WTC11 (cell line): Measurements from ENCODE around the gene LOC128125822.

Experiments
- ATAC-seq: fragments of 200-7000 bp; cut with Tn5 transposase; 2 replicates; pipeline ENCODE4 v1.10.0; 2021; ENCODE audit warnings: mild to moderate bottlenecking, moderate library complexity
- CTCF ChIA-PET: fragments of 300-600 bp; sonication (Branson Sonifier 250); formaldehyde crosslinking; loops from one replicate; lab custom pipeline; 2021; ENCODE audit warnings: antibody characterized with exemption; lab: Charles Lee
- POLR2A ChIA-PET: fragments of 350-600 bp; sonication (Branson Sonifier 250); formaldehyde crosslinking; loops from one replicate; lab custom pipeline; 2021; ENCODE audit warnings: antibody characterized with exemption; lab: Charles Lee
- DNase-seq: peaks from one replicate; pipeline ENCODE4 v3.0.0; 2021; ENCODE audit warnings: low spot score
- H3K27ac Mint-ChIP-seq: 2 replicates; pipeline ENCODE4 v1.8.0; 2021; ENCODE audit warnings: mixed read lengths
- H3K27me3 Mint-ChIP-seq: 2 replicates; pipeline ENCODE4 v1.8.0; 2021; ENCODE audit warnings: low read depth, mild to moderate bottlenecking, moderate library complexity, mixed read lengths
- H3K36me3 Mint-ChIP-seq: 2 replicates; pipeline ENCODE4 v1.8.0; 2021; ENCODE audit warnings: mixed read lengths
- H3K4me1 Mint-ChIP-seq: 2 replicates; pipeline ENCODE4 v1.8.0; 2022; ENCODE audit warnings: mixed read lengths
- H3K4me3 Mint-ChIP-seq: 2 replicates; pipeline ENCODE4 v1.8.0; 2021; ENCODE audit warnings: mild to moderate bottlenecking, moderate library complexity, mixed read lengths
- H3K9me3 Mint-ChIP-seq: 2 replicates; pipeline ENCODE4 v1.8.0; 2021; ENCODE audit warnings: mixed read lengths
- CTCF ChIP-seq: fragments of 200-600 bp; IDR thresholded peaks from 2 replicates; pipeline ENCODE4 v1.8.0; 2022; ENCODE audit warnings: antibody characterized with exemption
- GABPB1 ChIP-seq: sonication (generic); formaldehyde crosslinking; IDR thresholded peaks from 2 replicates; pipeline ENCODE4 v1.8.1; 2023; ENCODE audit warnings: mild to moderate bottlenecking, missing genetic modification reagents
- NFE2L1 ChIP-seq: sonication (generic); formaldehyde crosslinking; IDR thresholded peaks from 2 replicates; pipeline ENCODE4 v1.8.1; 2023; ENCODE audit warnings: missing genetic modification reagents
- NFYB ChIP-seq: sonication (generic); formaldehyde crosslinking; conservative IDR thresholded peaks from 2 replicates; pipeline ENCODE4 v1.8.0; 2022; ENCODE audit warnings: low read depth, missing genetic modification reagents
- NR1H2 ChIP-seq: sonication (generic); formaldehyde crosslinking; IDR thresholded peaks from 2 replicates; pipeline ENCODE4 v1.9.0; 2021; ENCODE audit warnings: mild to moderate bottlenecking, moderate library complexity, missing genetic modification reagents
- TCF7 ChIP-seq: sonication (generic); formaldehyde crosslinking; IDR thresholded peaks from 2 replicates; pipeline ENCODE4 v1.8.0; 2022; ENCODE audit warnings: mild to moderate bottlenecking, low read depth, missing genetic modification reagents, moderate library complexity
- ZMAT4 ChIP-seq: fragments of 250-450 bp; sonication (Bioruptor Pico); IDR thresholded peaks from 2 replicates; pipeline ENCODE4 v1.9.0; 2021; ENCODE audit warnings: mild to moderate bottlenecking
- ZNF263 ChIP-seq: sonication (generic); formaldehyde crosslinking; IDR thresholded peaks from 2 replicates; pipeline ENCODE4 v1.8.1; 2022; ENCODE audit warnings: low read depth, mild to moderate bottlenecking, moderate library complexity, missing genetic modification reagents
- TF ChIP-seq, protein P1 (sequence below): sonication (generic); formaldehyde crosslinking; IDR thresholded peaks from 2 replicates; pipeline ENCODE4 v1.8.0; 2023; ENCODE audit warnings: missing genetic modification reagents, mild to moderate bottlenecking, borderline replicate concordance
- TF ChIP-seq, protein P2 (sequence below): sonication (generic); formaldehyde crosslinking; IDR thresholded peaks from 2 replicates; pipeline ENCODE4 v1.8.1; 2022; ENCODE audit warnings: low read depth, mild to moderate bottlenecking, moderate library complexity, missing genetic modification reagents, borderline replicate concordance

The LOC128125822 gene

DNA sequence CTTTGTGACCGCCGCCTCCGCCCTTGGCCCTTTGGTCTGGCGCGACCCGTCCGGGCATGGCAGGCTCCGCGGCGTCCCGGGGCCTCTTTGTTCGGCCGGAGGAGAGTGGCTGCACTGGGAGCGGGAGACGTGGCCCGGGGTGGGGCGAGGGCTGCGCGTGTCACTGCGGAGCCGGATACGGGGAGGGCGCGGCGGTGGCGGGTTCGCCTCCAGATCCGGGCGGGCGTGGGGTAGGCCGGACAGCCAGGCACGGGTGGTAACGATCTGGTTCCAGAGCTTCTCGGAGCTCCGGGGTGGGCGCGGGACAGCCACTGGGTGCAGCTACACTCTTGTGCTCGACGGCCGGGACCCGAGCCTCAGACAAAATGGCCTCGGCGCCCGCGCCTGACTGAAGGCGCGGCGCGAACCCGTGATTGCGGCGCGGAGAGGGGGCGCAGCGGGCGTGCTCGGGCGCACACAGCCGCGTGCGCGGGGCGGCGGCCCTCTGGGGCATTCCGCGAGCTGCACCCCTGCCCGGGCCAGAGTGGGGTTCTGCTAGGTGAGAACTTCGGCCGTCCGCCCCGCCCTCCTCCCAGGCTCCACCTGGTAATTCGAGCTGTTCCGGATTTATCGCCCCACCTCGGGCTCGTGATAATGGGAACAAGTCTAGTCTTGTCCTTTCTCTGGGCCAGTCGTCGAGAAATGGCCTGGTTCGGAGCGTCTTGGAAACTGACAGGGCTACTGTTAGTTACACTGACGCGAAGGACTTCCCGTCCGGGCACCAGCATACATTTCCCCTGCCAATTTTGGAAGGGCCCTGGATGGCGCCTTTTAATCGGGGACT lies 1.0 kb downstream of the LOC128125822 start (continued):
- TF ChIP-seq TCF7 (CRISPR knock-in tag), result 0 out of 2 replicates have a peak, but pooled peaks have one; percentile 19

DNA sequence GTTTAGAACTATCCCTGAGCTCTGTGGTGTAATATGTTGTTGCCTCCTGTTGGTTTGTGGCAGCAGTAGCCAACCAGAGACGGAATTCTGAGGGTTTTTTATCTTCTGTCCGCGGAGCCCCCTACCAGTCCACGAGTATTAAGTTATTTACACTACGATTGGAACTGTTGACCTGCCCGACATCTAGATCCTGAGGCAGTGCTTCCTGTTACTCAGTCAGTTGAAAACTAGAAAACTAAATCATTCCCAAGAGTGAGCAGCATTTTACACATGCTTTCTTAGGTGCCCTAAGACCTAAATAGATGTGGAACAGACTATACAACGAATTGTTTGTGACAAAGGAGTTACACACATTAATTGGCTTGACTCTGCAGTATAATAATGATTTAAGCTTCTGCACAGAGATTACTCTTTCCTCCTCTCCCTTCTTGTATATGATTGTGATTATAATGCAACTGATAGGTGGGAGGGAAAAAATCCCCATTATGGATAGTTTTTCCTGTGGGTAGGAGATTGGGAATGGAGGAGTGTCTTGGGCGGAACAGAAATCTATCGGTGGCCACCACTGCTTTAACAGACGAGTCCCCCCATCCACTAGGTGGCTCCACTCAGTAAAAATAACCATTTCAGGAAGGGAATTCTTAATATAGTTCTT lies 1.7 kb downstream of the LOC128125822 start:
- peaks cover 30% of the 10 kb centered on the region for H3K36me3 Mint-ChIP-seq
- TF ChIP-seq GABPB1 (CRISPR knock-in tag) (peak; percentile 48; the same call in 1 of the 2 replicates), CTCF (peak; percentile 46), NR1H2 (CRISPR knock-in tag) (no peak), NFE2L1 (CRISPR knock-in tag) (no peak)
- DNase-seq, result peak; percentile 29
- peak; percentile 2; the same call in 1 of the 2 replicates for ATAC-seq
- ChIA-PET POLR2A (interaction anchor here (0.7 to 2.2 kb wide), 6 partner anchors 24 to 106 kb away, joined by 3 to 17 read pairs (median 7); partner anchors contain the start of gene PHF3), CTCF (interaction anchor here (0.6 to 2.3 kb wide), 9 partner anchors 9 to 907 kb away, joined by 3 to 16 read pairs (median 3); no protein-coding TSS in a partner anchor)
- peaks cover 30% of the 10 kb centered on the region for H3K4me1 Mint-ChIP-seq
- H3K27me3 Mint-ChIP-seq, result peaks cover 22% of the 10 kb centered on the region; the same call in 1 of the 2 replicates
- H3K4me3 Mint-ChIP-seq, result peak overlapping the region; percentile 94
- peak overlapping the region; percentile 99 for H3K27ac Mint-ChIP-seq
- H3K9me3 Mint-ChIP-seq, result no peaks in the 10 kb centered on the region

- peaks cover 35% of the 10 kb centered on the region for H3K36me3 Mint-ChIP-seq
- H3K27ac Mint-ChIP-seq, result no peak overlapping the region
Measured at GRCh38 chr6:63574554-63574900, 2.2 kb downstream of the LOC128125822 start.

GRCh38 chr6:63576147-63576772 lies 4.0 kb downstream of the LOC128125822 start:
- H3K36me3 Mint-ChIP-seq, result peaks cover 52% of the 10 kb centered on the region
- DNase-seq (no peak), ATAC-seq (no peak)
- peak overlapping the region; percentile 64 for H3K27ac Mint-ChIP-seq
- peak overlapping the region; percentile 42; the same call in 1 of the 2 replicates for H3K4me3 Mint-ChIP-seq
- ChIA-PET CTCF (no interaction called here), POLR2A (no interaction called here)
- no peaks in the 10 kb centered on the region for H3K9me3 Mint-ChIP-seq
- peaks cover 28% of the 10 kb centered on the region for H3K4me1 Mint-ChIP-seq
- H3K27me3 Mint-ChIP-seq, result peaks cover 6% of the 10 kb centered on the region; the same call in 1 of the 2 replicates
- TF ChIP-seq NR1H2 (CRISPR knock-in tag) (no peak), NFYB (CRISPR knock-in tag) (no peak), GABPB1 (CRISPR knock-in tag) (no peak), ZMAT4 (CRISPR knock-in tag) (no peak)
- TF ChIP-seq, protein P1, sequence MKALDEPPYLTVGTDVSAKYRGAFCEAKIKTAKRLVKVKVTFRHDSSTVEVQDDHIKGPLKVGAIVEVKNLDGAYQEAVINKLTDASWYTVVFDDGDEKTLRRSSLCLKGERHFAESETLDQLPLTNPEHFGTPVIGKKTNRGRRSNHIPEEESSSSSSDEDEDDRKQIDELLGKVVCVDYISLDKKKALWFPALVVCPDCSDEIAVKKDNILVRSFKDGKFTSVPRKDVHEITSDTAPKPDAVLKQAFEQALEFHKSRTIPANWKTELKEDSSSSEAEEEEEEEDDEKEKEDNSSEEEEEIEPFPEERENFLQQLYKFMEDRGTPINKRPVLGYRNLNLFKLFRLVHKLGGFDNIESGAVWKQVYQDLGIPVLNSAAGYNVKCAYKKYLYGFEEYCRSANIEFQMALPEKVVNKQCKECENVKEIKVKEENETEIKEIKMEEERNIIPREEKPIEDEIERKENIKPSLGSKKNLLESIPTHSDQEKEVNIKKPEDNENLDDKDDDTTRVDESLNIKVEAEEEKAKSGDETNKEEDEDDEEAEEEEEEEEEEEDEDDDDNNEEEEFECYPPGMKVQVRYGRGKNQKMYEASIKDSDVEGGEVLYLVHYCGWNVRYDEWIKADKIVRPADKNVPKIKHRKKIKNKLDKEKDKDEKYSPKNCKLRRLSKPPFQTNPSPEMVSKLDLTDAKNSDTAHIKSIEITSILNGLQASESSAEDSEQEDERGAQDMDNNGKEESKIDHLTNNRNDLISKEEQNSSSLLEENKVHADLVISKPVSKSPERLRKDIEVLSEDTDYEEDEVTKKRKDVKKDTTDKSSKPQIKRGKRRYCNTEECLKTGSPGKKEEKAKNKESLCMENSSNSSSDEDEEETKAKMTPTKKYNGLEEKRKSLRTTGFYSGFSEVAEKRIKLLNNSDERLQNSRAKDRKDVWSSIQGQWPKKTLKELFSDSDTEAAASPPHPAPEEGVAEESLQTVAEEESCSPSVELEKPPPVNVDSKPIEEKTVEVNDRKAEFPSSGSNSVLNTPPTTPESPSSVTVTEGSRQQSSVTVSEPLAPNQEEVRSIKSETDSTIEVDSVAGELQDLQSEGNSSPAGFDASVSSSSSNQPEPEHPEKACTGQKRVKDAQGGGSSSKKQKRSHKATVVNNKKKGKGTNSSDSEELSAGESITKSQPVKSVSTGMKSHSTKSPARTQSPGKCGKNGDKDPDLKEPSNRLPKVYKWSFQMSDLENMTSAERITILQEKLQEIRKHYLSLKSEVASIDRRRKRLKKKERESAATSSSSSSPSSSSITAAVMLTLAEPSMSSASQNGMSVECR (CRISPR knock-in tag), result no peak

More at GRCh38 chr6:63574554-63574900, 2.2 kb downstream of the LOC128125822 start:
- POLR2A ChIA-PET, result interaction anchor here (2.2 kb wide), 1 partner anchor 24 kb away, joined by 17 read pairs; no protein-coding TSS in a partner anchor
- CTCF ChIA-PET, result interaction anchor here (0.5 to 2.3 kb wide), 7 partner anchors 8 to 907 kb away, joined by 3 to 16 read pairs (median 3); partner anchors contain the start of gene PHF3
- H3K4me1 Mint-ChIP-seq, result peaks cover 30% of the 10 kb centered on the region
- peak overlapping the region; percentile 94 for H3K4me3 Mint-ChIP-seq
- H3K9me3 Mint-ChIP-seq, result no peaks in the 10 kb centered on the region
- ATAC-seq (no peak), DNase-seq (no peak)
- TF ChIP-seq TCF7 (CRISPR knock-in tag), result no peak
- TF ChIP-seq CTCF, result 0 out of 2 replicates have a peak, but pooled peaks have one; percentile 2
- TF ChIP-seq, protein P2, sequence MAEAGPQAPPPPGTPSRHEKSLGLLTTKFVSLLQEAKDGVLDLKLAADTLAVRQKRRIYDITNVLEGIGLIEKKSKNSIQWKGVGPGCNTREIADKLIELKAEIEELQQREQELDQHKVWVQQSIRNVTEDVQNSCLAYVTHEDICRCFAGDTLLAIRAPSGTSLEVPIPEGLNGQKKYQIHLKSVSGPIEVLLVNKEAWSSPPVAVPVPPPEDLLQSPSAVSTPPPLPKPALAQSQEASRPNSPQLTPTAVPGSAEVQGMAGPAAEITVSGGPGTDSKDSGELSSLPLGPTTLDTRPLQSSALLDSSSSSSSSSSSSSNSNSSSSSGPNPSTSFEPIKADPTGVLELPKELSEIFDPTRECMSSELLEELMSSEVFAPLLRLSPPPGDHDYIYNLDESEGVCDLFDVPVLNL (CRISPR knock-in tag), result no peak
- TF ChIP-seq ZNF263 (CRISPR knock-in tag), result no peak
- H3K27me3 Mint-ChIP-seq, result peaks cover 19% of the 10 kb centered on the region; the same call in 1 of the 2 replicates
